PC-3 (cell line): ENCODE measurements around the gene NTRK2.

Experiments used
- EZH2phosphoT487 ChIP-seq: fragments of 300-600 bp; sonication (generic); IDR thresholded peaks from 2 replicates; pipeline ENCODE4 v1.6.1; 2018; ENCODE audit warnings: mild to moderate bottlenecking, antibody characterized with exemption, low read length, borderline replicate concordance
- TF ChIP-seq, protein P1 (sequence below): fragments of 300-600 bp; sonication (generic); conservative IDR thresholded peaks from 2 replicates; pipeline ENCODE4 v1.5.1; 2017; ENCODE audit warnings: antibody characterized with exemption, low read depth, mild to moderate bottlenecking, low read length

DNA sequence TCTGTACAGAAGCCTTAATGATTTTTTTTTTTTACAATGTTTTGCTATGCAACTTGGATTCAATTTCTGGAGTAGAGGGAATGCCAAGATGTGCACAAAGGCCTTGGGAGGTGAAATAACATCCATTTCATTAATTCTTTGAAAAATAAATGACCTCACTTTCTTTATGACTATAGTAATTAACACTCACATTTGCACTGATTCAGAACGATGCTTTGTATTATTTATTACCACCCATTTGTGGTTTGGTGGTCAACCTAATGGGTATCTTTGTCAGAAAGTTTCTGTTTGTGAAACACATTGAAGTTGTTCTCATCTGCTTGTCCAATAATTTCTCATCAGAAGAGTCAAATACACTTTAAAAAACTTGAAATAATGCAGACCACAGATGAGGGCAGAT, 169.3 kb downstream of the NTRK2 start:
- TF ChIP-seq, protein P1, sequence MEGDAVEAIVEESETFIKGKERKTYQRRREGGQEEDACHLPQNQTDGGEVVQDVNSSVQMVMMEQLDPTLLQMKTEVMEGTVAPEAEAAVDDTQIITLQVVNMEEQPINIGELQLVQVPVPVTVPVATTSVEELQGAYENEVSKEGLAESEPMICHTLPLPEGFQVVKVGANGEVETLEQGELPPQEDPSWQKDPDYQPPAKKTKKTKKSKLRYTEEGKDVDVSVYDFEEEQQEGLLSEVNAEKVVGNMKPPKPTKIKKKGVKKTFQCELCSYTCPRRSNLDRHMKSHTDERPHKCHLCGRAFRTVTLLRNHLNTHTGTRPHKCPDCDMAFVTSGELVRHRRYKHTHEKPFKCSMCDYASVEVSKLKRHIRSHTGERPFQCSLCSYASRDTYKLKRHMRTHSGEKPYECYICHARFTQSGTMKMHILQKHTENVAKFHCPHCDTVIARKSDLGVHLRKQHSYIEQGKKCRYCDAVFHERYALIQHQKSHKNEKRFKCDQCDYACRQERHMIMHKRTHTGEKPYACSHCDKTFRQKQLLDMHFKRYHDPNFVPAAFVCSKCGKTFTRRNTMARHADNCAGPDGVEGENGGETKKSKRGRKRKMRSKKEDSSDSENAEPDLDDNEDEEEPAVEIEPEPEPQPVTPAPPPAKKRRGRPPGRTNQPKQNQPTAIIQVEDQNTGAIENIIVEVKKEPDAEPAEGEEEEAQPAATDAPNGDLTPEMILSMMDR, result no peak
- no peak for TF ChIP-seq EZH2phosphoT487
